Measurements from ENCODE around the gene APBB2.

The APBB2 gene

GRCh38 chr4:40960941-40961340 is 253.4 kb downstream of the APBB2 start:
- no peak for DNase-seq

GRCh38 chr4:40957281-40957680 is 257.1 kb downstream of the APBB2 start:
- no peak for DNase-seq

GRCh38 chr4:40956721-40957255 is 257.6 kb downstream of the APBB2 start:
- no peak for DNase-seq

- DNase-seq = no peak
Measured at GRCh38 chr4:40954088-40954668, 260.2 kb downstream of the APBB2 start.

- DNase-seq = no peak
Measured at GRCh38 chr4:40953283-40954087, 260.9 kb downstream of the APBB2 start.

- DNase-seq = no peak
Measured at GRCh38 chr4:40952672-40953071, 261.7 kb downstream of the APBB2 start.

GRCh38 chr4:40952217-40952616 is 262.1 kb downstream of the APBB2 start:
- no peak for DNase-seq

GRCh38 chr4:40951026-40951425 is 263.3 kb downstream of the APBB2 start:
- DNase-seq = no peak

GRCh38 chr4:40949358-40950100 is 264.8 kb downstream of the APBB2 start:
- no peak for DNase-seq

GRCh38 chr4:40948014-40948413 is 266.3 kb downstream of the APBB2 start:
- no peak for DNase-seq

GRCh38 chr4:40946652-40947051 is 267.7 kb downstream of the APBB2 start:
- DNase-seq = no peak

- no peak for DNase-seq
Measured at GRCh38 chr4:40940756-40941155, 273.6 kb downstream of the APBB2 start.

- no peak for DNase-seq
Measured at GRCh38 chr4:40940317-40940741, 274.0 kb downstream of the APBB2 start.

GRCh38 chr4:40939856-40940255 is 274.5 kb downstream of the APBB2 start:
- no peak for DNase-seq

GRCh38 chr4:40938337-40938736 is 276.0 kb downstream of the APBB2 start:
- DNase-seq = no peak

GRCh38 chr4:40937140-40937725 is 277.1 kb downstream of the APBB2 start:
- DNase-seq = no peak

GRCh38 chr4:40934676-40935075 is 279.7 kb downstream of the APBB2 start:
- DNase-seq = no peak

- no peak for DNase-seq
Measured at GRCh38 chr4:40933272-40934053, 280.9 kb downstream of the APBB2 start.

- no peak for DNase-seq
Measured at GRCh38 chr4:40931841-40932240, 282.5 kb downstream of the APBB2 start.

- DNase-seq = no peak
Measured at GRCh38 chr4:40931238-40931637, 283.1 kb downstream of the APBB2 start.

- DNase-seq = no peak
Measured at GRCh38 chr4:40927074-40927473, 287.3 kb downstream of the APBB2 start.

GRCh38 chr4:40924793-40925117 is 289.6 kb downstream of the APBB2 start:
- DNase-seq = no peak

Data from NCI-H2029 treated with DMSO at 0.1 percent for 48 hours (cell line).